TTC549 (cell line): ENCODE measurements around the gene SPRED2.

Experiments
- FAIRE-seq: peaks from 2 replicates; lab custom pipeline; 2012; peaks lifted over from hg19 to GRCh38; lab: Jason Lieb, UNC

The SPRED2 gene

DNA sequence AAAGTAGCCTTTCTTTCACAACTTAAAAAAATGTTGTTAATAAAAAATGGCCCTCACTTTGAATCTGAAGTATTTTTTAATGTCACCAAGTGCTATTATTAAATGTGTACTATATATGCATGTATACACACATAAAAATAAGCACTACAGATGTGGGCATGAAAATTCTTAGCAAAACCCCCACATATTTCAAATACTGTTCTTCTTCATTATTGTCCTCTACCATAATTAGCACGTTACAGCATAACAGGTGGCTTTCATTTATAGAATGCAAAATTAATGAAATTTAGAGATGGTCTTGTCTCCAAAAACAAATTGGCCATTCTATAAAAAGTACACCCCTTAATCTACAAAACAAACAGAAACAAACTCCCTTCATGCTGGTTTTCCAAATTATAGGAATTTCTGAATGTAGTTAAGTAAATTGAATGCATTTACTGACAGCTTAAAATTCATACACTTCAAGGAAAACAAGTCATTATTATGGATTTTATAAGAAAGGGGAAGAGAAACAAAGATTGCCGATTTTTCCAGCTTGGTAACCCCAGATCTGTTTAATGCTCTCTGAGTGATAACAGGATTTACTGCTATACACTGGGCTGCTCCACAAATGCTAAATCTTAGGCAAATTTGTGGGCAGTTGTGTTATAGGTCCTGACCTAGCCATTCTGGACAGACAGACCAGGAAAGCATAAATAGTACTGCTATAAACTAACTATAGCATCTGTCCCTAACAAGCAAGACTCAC, 67.2 kb downstream of the SPRED2 start:
- no peak for FAIRE-seq

DNA sequence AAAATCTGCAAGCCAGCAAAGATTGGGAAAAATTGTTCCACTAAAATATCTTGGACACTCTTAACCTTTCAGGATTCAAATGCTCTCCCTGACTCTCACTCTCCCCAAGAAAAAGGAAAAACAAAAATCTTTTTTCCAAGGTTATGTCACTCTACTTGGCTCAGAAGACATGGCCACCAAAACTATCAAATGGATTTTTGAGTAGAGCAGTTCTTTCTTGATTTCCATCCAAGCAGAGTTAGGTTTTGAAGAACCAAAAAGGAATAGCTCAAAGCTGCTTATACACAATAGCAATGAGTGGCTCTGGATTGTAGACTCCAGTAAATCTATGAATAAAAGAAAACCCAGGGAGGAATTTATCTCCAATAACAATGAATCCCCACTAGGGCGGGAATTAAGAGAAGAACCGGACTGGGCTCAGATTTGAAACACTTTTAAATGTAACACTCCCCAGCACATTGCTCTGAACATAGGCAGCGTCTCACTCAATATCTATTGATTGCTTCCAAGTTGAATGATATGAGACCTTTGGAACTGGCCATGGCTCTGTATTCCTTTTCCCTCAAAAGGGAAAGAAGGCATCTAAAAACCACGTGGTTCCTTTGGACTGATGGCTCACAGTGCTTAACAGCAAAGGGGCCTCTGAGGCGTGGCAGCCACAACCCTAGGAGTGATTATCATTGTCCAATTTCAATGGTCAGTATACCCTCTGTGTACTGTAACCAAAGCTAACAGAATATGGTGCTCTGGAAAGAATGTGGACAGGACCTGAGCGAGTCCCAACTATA, 68.3 kb downstream of the SPRED2 start:
- no peak for FAIRE-seq

GRCh38 chr2:65361623-65362022, 70.8 kb downstream of the SPRED2 start:
- no peak for FAIRE-seq

- no peak for FAIRE-seq
These were observed 72.0 kb downstream of the SPRED2 start for GRCh38 chr2:65360441-65360840.

DNA sequence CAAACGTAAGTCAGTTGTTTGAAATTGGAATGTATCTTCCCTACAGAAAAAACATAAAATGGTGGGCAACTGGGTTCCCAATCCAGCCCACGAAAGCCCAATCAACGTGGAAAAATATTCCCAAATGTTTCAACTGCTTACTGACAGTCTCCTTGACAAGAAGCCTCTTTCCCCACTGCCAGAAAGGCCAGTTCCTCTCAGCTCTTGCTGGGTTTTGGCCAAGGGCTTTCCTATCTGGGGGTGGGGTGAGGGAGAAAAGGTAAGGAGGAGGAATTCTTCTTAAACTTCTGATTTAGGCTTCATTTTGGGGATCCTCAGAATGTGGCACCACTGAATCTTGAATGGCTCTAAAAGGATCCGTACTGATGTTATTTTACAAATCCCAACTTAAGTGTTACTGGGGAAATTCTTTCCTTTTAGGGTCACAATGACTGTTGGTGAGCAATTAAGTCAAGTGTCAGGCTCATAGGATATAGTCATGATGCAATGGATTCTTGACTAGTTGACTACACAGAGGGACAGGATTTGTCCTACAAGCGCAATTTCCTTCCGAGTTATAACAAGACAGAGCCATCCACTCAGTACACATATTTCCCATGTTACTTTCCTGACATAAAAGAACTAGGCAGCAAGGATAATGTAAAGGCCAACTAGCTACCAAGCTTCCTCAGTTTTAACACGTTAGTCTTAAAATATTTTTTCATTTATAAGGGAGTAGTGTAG, 73.6 kb downstream of the SPRED2 start:
- no peak for FAIRE-seq

- no peak for FAIRE-seq
These were observed 74.5 kb downstream of the SPRED2 start for GRCh38 chr2:65357959-65358294.

DNA sequence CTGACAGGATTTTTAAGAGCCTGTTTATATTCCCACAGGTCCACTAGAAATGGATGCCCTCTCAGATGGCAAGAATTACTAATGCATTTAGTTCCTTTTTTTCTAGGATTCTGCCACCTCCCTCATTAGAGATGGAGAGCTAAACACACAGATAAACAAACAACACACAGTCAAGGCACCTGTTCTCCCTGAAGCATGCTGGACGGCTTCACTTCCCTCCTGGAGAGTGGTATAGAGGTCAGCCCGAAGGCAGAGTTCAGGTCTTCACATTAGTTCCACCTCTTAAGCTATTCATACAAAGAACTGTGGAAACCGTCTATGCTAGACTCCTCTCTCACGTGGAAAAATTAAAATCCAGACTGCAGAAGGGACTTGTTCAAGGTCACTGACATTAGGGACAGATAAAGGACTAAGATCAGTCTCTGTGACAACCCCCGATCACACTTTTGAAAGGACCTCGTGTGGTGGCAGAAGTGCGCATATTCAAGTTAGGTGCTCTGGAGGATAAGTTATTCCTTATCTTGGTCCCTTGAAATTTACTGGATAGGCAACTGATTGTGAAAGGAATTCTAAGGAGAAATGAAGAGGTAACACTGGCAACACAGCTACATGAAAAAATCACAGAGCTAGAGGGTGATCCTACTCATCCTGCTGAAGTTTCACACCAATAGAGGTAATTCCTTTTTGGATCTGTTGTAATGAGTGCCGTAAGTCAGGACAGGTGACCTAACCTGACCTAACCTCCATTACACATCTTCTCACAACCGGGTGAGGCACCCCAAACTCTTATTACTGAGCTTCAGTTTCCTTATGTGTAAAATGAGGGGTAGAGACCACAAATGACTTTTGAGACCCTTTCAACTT, 75.1 kb downstream of the SPRED2 start:
- FAIRE-seq = no peak

DNA sequence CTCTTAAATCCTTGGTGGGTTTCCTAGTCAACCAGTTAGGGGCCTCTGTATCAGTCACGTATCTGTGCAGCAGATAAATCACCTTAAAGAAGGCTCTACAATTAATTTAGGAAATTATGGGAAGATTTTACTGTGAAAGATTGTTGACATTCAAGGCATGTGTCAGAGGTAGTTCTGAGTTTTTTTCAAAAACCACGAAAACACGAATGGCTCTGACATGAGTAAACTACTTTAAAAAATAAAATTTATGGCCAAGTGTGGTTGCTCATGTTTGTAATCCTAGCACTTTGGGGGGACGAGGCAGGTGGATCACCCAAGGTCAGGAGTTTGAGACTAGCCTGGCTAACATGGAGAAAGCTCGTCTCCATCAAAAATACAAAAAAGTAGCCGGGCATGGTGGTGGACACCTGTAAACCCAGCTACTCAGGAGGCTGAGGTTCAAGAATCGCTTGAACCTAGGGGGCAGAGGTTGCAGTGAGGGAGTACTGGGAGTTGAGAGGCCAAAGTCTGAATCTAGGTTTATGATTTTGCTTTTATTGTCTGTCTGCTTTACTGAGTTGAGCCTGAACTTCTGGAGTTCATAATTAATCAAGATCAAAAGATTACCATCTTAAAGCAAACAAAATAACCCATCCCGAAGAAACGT, 77.1 kb downstream of the SPRED2 start:
- FAIRE-seq = no peak

GRCh38 chr2:65354773-65355172, 77.6 kb downstream of the SPRED2 start:
- no peak for FAIRE-seq

DNA sequence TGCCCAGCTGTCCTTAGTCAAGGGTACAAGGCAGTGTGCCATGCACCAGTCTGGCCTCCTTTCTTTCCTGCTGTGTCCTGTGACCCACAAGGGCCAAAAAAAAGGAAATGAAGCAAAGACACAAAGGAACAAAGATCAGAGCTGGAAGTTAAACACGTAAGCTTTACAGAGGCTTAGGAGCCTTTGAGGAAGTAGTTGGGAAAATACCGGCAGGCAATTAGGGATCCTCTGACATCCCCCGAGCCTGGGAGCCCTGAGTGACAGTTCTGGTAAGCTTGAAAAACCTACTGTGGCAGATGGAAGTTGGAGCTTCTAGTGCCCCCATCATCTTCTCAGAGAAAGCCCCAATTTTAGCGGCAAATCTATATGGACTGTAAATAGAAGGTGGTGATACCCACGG, 78.5 kb downstream of the SPRED2 start:
- FAIRE-seq = no peak

DNA sequence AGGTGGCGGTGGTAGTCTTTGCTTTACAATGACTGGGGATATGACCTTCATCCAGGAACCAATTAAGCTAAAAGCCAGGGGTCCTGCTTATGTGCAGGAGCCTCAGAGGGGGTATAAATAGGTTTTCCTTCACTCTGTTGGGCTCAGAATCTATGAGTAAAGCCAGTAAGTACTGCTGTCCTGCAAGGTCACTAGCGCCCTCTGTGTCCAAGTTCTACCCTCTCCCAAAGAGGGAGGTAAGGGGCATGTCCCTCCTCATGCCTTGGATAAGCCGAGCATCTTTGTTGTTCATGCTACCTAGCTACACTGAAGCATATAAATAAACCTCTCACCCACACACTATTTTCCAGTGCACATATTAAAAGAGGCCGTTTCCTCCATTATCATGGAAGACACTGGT, 79.4 kb downstream of the SPRED2 start:
- FAIRE-seq = no peak

GRCh38 chr2:65351948-65352595, 80.3 kb downstream of the SPRED2 start:
- FAIRE-seq = no peak

DNA sequence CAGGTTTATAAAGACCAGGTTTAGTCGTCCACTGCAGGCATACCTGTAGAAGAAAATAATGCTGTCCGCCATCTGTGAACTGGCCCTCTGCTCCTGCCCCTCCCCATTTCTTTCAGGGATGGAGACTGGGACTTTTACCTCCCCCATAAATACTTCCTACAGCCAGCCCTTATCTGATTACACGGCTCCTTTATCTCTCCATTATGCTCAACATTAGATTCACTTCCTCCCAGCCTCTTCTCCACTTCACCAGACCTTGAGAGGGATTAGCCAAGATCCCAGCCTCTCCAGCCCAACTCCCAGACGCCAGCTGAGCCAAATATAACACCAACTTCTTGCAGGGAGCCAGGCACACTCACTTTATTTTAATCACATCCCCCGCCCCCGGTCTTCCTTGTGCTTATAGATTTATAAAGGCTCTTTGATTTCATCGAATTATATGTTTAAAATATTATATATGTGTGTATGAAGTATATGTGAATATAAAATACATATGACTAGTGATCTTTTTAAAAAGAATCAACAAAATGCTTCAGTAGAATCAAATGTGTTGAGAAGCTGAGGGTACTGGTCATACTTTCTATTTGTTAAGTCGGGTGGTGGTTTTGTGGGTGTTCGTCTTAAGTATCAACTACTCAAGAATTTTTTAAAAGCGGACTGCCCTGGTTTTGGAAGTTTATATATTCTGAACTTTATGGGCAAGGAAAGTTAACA, 81.0 kb downstream of the SPRED2 start:
- no peak for FAIRE-seq

DNA sequence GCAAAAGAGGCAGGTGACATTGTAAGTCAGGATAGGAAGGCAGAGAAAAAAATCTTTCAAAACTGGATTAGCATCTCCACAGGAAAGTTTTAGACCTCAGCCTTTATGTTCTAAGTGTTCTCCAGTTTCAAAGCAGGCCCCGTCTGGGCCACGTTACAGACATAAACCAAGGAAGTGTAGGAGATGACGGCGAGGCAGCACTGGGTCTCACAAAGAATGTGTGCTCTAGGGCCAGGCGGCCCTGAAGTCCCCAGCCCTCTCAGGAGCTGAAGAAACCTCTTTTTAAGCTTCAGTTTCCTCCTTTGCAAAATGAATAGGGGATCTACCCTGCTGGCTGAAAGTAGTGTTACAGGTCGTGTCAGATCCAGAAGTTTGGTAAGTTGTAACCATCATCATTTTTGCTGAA, 81.7 kb downstream of the SPRED2 start:
- FAIRE-seq = no peak

- no peak for FAIRE-seq
These were observed 82.5 kb downstream of the SPRED2 start for GRCh38 chr2:65349863-65350262.

GRCh38 chr2:65347913-65348312, 84.5 kb downstream of the SPRED2 start:
- no peak for FAIRE-seq

GRCh38 chr2:65345631-65346030, 86.8 kb downstream of the SPRED2 start:
- FAIRE-seq = no peak

- no peak for FAIRE-seq
These were observed 87.7 kb downstream of the SPRED2 start for GRCh38 chr2:65344689-65345088.

DNA sequence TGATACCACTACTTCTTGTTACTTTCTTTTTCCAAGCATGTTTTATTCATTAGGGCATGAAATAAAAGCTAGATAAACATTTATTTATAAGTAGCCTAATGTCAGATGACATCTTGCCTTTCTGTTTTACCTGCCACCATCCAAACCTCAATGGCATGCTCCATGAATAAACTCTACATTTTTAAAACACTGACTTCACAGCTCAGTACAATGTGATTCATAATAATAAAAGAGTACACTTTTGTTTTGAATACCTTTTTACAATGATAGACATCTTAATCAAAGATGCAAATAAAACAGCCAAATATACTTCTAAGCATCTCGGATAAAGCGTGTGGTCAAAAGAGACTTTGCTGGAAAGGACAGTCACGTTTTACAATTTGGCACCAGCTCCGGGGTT, 88.2 kb downstream of the SPRED2 start:
- no peak for FAIRE-seq

GRCh38 chr2:65343386-65343785, 89.0 kb downstream of the SPRED2 start:
- FAIRE-seq = no peak
